Inflammatory macrophage treated with lipopolysaccharide for 4 hours (primary cell): ENCODE results near the gene ABI1.

ENCODE experiments used
- DNase-seq: peaks from one replicate; pipeline ENCODE4 v3.0.0-alpha.2; 2020

The ABI1 gene

GRCh38 chr10:26765549-26765948 is 95.2 kb downstream of the ABI1 start:
- DNase-seq, result no peak

GRCh38 chr10:26759008-26759407 is 101.8 kb downstream of the ABI1 start:
- DNase-seq, result no peak

- peak; percentile 82 for DNase-seq
Observed at GRCh38 chr10:26755443-26755903, 105.3 kb downstream of the ABI1 start.

GRCh38 chr10:26746061-26746460 is 114.7 kb downstream of the ABI1 start:
- peak; percentile 57 for DNase-seq

- peak; percentile 66 for DNase-seq
Observed at GRCh38 chr10:26743841-26744240, 116.9 kb downstream of the ABI1 start.

- DNase-seq, result no peak
Observed at GRCh38 chr10:26743091-26743490, 117.7 kb downstream of the ABI1 start.

GRCh38 chr10:26741368-26741767 is 119.4 kb downstream of the ABI1 start:
- DNase-seq, result no peak

- DNase-seq, result peak; percentile 87
Observed at GRCh38 chr10:26739071-26739631, 121.6 kb downstream of the ABI1 start.

GRCh38 chr10:26738301-26738911 is 122.4 kb downstream of the ABI1 start:
- DNase-seq, result peak; percentile 78

GRCh38 chr10:26737730-26738129 is 123.0 kb downstream of the ABI1 start:
- DNase-seq, result peak; percentile 99

GRCh38 chr10:26735435-26735834 is 125.3 kb downstream of the ABI1 start:
- no peak for DNase-seq

- no peak for DNase-seq
Observed at GRCh38 chr10:26733750-26734568, 126.8 kb downstream of the ABI1 start.

GRCh38 chr10:26730552-26730951 is 130.2 kb downstream of the ABI1 start:
- no peak for DNase-seq

- no peak for DNase-seq
Observed at GRCh38 chr10:26729395-26729794, 131.4 kb downstream of the ABI1 start.

- DNase-seq, result no peak
Observed at GRCh38 chr10:26728957-26729356, 131.8 kb downstream of the ABI1 start.

- no peak for DNase-seq
Observed at GRCh38 chr10:26727005-26727404, 133.8 kb downstream of the ABI1 start.

- DNase-seq, result peak; percentile 42
Observed at GRCh38 chr10:26725837-26726727, 134.7 kb downstream of the ABI1 start.

- no peak for DNase-seq
Observed at GRCh38 chr10:26723016-26723415, 137.7 kb downstream of the ABI1 start.

- no peak for DNase-seq
Observed at GRCh38 chr10:26721561-26721960, 139.2 kb downstream of the ABI1 start.

- DNase-seq, result no peak
Observed at GRCh38 chr10:26717476-26717875, 143.3 kb downstream of the ABI1 start.

- DNase-seq, result no peak
Observed at GRCh38 chr10:26715137-26715487, 145.6 kb downstream of the ABI1 start.

- no peak for DNase-seq
Observed at GRCh38 chr10:26714415-26715136, 146.2 kb downstream of the ABI1 start.
